Measurements from ENCODE around the gene GFRA4. TPM values are rescaled to one million over a fixed set of nuclear protein-coding genes. Genes with fewer than 3 reads are reported as not detected.
"Not testable (repeated sequence)": the region's sequence is repeated elsewhere in the genome, so short reads cannot be mapped to it uniquely, and the experiment has no call there.

The GFRA4 gene
- total and polyA plus RNA-seq, 9 donors, result 0.22 TPM; not detected in 8

DNA sequence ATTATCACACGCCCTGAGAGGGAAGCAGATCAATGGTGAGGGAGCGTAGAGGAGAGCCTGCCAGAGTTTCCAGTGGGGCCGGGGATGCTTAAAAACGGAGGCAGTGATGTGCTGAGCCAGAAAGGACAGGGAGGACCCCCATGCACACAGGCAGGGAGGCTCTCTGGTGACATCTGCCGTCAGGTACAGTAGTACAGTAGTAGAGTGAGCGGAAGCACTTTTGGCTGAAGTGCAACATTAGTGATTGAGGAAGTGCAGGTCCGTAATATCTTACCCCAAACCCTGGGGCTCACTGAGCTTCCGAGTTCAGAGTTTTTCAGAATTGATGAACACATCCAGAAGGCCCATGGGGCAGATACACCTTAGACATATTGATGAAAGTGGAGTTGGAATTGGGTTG, 42.1 kb downstream of the GFRA4 start:
- no peaks in the 10 kb centered on the region for H3K9me3 ChIP-seq
- H3K4me3 ChIP-seq, result no peak overlapping the region
- TF ChIP-seq POLR2A (IDR thresholded peaks at IDR 0.05), result no peak
- no peak overlapping the region for H3K27ac ChIP-seq
- intact Hi-C loops (cut with DNase I), result no loop called here
- no peaks in the 10 kb centered on the region for H3K36me3 ChIP-seq
- WGBS, 3 donors, result 92 to 93% (median 93%) methylated on average over 8 of the region's 8 CpGs
- H3K27me3 ChIP-seq, result no peaks in the 10 kb centered on the region
- no peaks in the 10 kb centered on the region for H3K4me1 ChIP-seq (ENCODE audit: insufficient read depth)
- DNase-seq, result no peak

DNA sequence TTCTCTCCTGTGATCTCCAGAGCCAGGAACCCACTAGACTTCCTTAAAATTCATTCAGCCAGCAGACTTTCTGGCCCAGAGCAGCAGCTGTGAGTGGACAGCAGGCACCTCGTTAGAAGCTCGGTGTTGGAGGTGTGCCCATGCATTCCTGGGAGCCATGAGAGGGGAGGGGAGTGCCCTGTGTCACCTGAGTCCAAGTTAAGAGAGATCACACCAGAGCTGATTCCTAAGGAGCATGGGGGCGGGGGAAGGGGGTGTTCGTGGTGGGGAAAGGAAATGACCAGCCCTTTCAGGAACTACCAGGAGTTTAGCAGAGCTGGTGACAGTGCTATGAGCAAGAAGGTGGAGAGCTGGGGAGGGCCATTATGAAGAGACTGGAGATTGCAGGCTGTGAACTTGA, 46.9 kb downstream of the GFRA4 start:
- intact Hi-C loops (cut with DNase I), result no loop called here
- Histone ChIP-seq H3K36me3 (no peaks in the 10 kb centered on the region), H3K9me3 (no peaks in the 10 kb centered on the region), H3K4me1 (ENCODE audit: insufficient read depth) (no peaks in the 10 kb centered on the region), H3K4me3 (no peak overlapping the region), H3K27ac (no peak overlapping the region), H3K27me3 (no peaks in the 10 kb centered on the region)
- DNase-seq, result no peak
- WGBS, 3 donors, result 39 to 44% (median 43%) methylated on average over 4 of the region's 4 CpGs
- TF ChIP-seq EP300 (IDR thresholded peaks at IDR 0.05) (no peak), POLR2A (IDR thresholded peaks at IDR 0.05) (no peak)
- TF ChIP-seq, protein P1, sequence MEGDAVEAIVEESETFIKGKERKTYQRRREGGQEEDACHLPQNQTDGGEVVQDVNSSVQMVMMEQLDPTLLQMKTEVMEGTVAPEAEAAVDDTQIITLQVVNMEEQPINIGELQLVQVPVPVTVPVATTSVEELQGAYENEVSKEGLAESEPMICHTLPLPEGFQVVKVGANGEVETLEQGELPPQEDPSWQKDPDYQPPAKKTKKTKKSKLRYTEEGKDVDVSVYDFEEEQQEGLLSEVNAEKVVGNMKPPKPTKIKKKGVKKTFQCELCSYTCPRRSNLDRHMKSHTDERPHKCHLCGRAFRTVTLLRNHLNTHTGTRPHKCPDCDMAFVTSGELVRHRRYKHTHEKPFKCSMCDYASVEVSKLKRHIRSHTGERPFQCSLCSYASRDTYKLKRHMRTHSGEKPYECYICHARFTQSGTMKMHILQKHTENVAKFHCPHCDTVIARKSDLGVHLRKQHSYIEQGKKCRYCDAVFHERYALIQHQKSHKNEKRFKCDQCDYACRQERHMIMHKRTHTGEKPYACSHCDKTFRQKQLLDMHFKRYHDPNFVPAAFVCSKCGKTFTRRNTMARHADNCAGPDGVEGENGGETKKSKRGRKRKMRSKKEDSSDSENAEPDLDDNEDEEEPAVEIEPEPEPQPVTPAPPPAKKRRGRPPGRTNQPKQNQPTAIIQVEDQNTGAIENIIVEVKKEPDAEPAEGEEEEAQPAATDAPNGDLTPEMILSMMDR (IDR thresholded peaks at IDR 0.05), result no peak

DNA sequence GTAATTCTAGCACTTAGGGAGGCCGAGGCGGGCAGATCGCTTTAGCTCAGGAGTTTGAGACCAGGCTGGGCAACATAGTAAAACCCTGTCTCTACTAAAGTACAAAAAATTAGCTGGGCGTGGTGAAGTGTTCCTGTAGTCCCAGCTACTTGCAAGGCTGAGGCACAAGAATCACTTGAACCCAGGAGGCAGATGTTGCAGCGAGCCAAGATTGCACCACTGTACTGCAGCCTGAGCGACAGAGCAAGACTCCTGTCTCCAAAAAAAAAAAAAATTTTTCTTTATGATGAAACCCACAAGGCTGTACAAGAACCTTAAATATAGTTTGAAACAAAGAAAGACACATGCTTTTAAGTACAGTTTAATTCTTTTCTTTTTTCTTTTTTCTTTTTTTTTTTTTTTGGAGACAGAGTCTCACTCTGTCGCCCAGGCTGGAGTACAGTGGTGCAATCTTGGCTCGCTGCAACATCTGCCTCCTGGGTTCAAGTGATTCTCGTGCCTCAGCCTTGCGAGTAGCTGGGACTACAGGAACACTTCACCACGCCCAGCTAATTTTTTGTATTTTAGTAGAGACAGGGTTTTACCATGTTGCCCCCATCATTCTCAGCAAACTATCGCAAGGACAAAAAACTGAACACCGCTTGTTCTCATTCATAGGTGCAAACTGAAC, 47.9 kb downstream of the GFRA4 start:
- H3K9me3 ChIP-seq; H3K4me1 ChIP-seq (ENCODE audit: insufficient read depth); H3K27me3 ChIP-seq; H3K36me3 ChIP-seq; intact Hi-C loops (cut with DNase I); DNase-seq; H3K4me3 ChIP-seq; H3K27ac ChIP-seq: not testable (repeated sequence)
- WGBS, 3 donors, result 95 to 97% (median 97%) methylated on average over 13 of the region's 13 CpGs

DNA sequence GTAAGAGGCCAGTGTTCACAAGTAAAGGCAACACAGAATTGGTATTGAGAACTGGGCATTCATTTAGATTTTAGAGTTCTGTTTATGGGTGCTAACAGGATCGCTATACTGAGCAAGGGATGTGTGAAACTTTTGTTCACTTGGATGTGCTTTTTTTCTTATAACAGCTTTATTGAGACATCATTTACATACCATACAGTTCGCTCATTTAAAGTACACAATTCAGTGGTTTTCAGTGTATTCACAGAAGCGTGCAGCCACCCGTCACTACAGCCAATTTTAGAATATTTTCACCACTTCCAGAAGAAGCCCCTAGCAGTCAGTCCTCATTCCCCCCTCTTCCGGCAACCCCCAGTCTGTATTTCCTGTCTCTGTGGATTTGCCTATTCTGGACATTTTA, 48.7 kb downstream of the GFRA4 start:
- no peak overlapping the region for H3K4me3 ChIP-seq
- no peaks in the 10 kb centered on the region for H3K27me3 ChIP-seq
- 92 to 98% (median 97%) methylated on average over 5 of the region's 5 CpGs for WGBS, 3 donors
- no peaks in the 10 kb centered on the region for H3K9me3 ChIP-seq
- TF ChIP-seq EP300 (IDR thresholded peaks at IDR 0.05) (no peak), POLR2A (IDR thresholded peaks at IDR 0.05) (no peak)
- TF ChIP-seq, protein P1 (IDR thresholded peaks at IDR 0.05), result no peak
- H3K36me3 ChIP-seq, result no peaks in the 10 kb centered on the region
- no peaks in the 10 kb centered on the region for H3K4me1 ChIP-seq (ENCODE audit: insufficient read depth)
- H3K27ac ChIP-seq, result no peak overlapping the region
- intact Hi-C loops (cut with DNase I), result no loop called here
- no peak for DNase-seq

DNA sequence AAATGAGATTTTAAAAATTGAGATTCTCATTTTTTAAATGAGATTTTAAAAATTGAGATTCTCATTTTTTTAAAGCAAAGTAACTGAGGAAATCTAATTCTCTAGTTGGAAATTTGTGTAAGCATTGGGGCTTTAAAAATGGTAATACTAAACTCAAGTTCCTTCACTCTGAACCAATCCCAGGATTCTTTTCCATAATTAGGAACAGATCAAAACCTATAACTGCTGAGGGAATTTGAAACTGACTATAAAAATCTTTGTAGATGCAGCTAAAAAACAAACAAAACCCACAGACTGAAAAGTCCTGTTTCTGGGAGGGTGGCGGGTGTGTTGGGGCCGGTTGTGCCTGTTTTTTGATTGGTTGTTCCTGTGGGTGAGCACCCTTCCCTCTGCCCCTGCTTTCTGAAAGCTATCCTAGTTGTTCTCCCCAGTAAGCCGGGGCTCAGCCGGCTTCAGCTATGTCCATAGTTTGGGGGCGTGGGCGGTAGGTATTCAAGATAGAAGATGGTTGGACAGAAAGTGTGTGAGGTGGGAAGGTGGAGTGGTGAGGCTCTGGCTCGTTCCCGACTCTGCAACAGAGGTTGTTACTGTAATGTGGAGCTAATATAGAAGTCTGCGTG, 49.3 kb downstream of the GFRA4 start:
- 74 to 86% (median 81%) methylated on average over 9 of the region's 9 CpGs for WGBS, 3 donors
- Histone ChIP-seq H3K4me3 (no peak overlapping the region), H3K27me3 (no peaks in the 10 kb centered on the region), H3K4me1 (ENCODE audit: insufficient read depth) (no peaks in the 10 kb centered on the region), H3K9me3 (no peaks in the 10 kb centered on the region), H3K36me3 (no peaks in the 10 kb centered on the region), H3K27ac (no peak overlapping the region)
- no peak for TF ChIP-seq POLR2A (IDR thresholded peaks at IDR 0.05)
- TF ChIP-seq, protein P1 (IDR thresholded peaks at IDR 0.05), result no peak
- TF ChIP-seq EP300 (IDR thresholded peaks at IDR 0.05), result no peak
- intact Hi-C loops (cut with DNase I), result no loop called here
- DNase-seq, result no peak

Measured in ovary (tissue), 9 donors.